G401 (cell line): ENCODE measurements around the gene OR6C2. TPM values are rescaled to one million over a fixed set of nuclear protein-coding genes. Genes with fewer than 3 reads are reported as not detected.
"Not testable (repeated sequence)": the region's sequence is repeated elsewhere in the genome, so short reads cannot be mapped to it uniquely, and the experiment has no call there.

Experiments used
- DNase-seq: peaks from one replicate; pipeline ENCODE4 v3.0.0-alpha.2; 2015; ENCODE audit warnings: low spot score
- in situ Hi-C: cut with HindIII; loops from 2 replicates; pipeline ENCODE4 v1.10.0; 2016; ENCODE audit warnings: low sequenced_read_pairs, mixed read lengths
- total RNA-seq: library from RNA; depleted of rRNA; stranded (reverse); fragments of >200 nt; shearing (Covaris generic); gene quantifications from 2 replicates; pipeline ENCODE4 v1.2.3, GENCODE V29; 2014; rRNA removed

Gene OR6C2
- total RNA-seq, 1 experiment from 2014 or later: not detected

DNA sequence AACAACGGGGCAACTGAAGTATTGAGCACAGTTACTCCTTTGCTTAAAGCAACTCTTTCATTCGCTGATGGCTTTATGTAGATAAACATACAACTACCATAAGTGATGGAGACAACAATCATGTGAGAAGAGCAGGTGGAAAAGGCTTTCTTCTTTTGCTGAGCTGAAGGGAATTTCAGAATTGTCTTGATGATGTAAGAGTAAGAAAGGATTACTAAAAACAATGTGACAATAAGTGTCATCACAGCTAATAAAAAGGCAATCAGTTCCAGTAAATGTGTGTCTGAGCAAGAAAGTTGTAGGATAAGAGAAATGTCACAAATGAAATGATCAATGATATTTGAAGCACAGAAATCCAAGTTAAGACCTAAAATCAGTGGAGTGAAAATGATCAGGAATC lies 25.4 kb downstream of the OR6C2 start:
- no peak for DNase-seq
- in situ Hi-C loops: no loop called here

DNA sequence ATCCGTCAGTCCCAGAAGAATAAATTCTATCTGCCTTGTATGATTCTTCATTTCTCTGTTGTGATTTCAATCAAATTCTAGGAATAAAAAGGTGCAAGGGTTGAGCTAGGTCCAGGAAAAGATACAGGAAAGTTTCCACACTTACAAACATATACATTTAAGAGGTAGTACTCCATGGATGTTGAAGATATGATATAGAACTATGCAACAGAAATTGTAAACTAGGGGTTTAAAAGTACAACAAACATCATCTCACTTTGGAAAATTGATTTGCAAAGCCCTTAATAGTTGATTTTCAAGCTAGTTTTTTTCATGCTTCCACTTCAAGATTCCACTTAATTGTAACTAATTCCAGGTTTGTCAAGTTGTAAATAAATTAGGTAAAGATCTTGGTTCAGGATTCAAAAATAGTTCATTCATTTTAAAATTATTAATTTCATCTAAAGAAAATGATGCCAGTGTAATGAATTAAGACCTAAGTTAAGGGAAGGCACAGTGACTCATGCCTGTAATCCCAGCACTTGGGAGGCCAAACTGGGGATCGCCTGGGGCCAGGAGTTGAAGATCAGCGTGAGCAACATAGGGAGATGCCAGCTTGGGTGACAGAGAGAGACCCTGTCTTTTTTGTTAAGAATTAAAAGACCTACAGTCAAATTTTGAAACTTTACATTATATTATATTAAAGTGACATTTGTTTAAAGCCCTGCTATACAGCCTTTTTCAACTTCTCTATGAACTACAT lies 26.4 kb downstream of the OR6C2 start, which contains the start of gene OR6C70:
Gene OR6C70, minus strand, starts transcription at position 51 of the 742 bp plus-strand sequence. Its CDS starts 0 bp downstream, at position 51.
- in situ Hi-C loops: no loop called here
- DNase-seq: no peak

DNA sequence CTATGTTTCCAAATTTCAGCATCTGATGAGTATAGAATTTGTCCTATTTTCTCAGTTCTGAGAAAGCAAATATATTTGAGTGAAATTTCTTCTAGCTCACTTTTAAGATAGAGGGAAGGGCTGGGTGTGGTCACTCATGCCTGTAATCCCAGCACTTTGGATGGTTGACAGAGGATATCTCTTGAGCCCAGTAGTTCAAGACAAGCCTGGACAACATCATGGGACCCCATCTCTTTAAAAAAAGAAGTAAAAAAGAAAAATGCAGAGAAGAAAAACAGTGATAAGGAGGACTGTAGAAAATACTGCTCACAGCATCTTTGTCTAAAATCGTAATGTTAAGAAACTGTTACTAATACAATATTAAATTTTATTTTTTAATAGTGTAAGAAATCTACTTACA lies 28.4 kb downstream of the OR6C2 start:
- in situ Hi-C loops: no loop called here

DNA sequence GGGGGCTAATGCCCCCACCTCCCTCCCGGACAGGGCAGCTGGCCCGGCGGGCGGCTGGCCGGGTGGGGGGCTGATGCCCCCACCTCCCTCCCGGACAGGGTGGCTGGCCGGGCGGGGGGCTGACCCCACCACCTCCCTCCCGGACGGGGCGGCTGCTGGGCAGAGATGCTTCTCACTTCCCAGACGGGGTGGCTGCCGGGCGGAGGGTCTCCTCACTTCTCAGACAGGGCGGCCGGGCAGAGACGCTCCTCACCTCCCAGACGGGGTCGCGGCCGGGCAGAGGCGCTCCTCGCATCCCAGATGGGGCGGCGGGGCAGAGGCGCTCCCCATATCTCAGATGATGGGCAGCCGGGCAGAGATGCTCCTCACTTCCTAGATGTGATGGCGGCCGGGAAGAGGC lies 35.3 kb downstream of the OR6C2 start:
- in situ Hi-C loops, DNase-seq: not testable (repeated sequence)

More for the DNA sequence above, 28.4 kb downstream of the OR6C2 start:
- no peak for DNase-seq

DNA sequence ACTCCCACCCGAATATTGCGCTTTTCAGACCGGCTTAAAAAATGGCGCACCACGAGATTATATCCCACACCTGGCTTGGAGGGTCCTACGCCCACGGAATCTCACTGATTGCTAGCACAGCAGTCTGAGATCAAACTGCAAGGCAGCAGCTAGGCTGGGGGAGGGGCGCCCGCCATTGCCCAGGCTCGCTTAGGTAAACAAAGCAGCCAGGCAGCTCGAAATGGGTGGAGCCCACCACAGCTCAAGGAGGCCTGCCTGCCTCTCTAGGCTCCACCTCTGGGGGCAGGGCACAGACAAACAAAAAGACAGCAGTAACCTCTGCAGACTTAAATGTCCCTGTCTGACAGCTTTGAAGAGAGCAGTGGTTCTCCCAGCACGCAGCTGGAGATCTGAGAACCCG lies 40.4 kb downstream of the OR6C2 start:
- DNase-seq, in situ Hi-C loops: not testable (repeated sequence)

DNA sequence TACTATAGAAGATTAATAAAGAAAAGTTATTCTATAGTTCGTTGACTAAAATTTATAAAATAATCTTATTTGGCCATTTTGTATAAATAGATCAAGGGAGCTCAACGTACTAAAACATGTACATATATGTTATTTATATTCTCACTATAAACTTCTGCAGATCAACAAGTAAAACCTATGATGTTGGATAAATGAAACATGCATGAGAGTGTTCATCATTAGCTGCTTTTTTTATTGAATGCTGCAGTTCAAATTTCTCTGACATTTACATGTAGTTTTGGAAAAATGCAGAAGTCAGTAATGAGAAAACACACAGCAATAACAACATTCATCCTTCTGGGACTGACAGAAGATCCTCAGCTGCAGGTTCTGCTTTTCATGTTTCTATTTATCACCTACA lies 48.2 kb downstream of the OR6C2 start, which contains the start of gene OR6C68:
Gene OR6C68, plus strand, starts transcription at position 301 of the 400 bp plus-strand sequence. Its CDS starts 0 bp downstream, at position 301.
- in situ Hi-C loops: no loop called here
- no peak for DNase-seq

DNA sequence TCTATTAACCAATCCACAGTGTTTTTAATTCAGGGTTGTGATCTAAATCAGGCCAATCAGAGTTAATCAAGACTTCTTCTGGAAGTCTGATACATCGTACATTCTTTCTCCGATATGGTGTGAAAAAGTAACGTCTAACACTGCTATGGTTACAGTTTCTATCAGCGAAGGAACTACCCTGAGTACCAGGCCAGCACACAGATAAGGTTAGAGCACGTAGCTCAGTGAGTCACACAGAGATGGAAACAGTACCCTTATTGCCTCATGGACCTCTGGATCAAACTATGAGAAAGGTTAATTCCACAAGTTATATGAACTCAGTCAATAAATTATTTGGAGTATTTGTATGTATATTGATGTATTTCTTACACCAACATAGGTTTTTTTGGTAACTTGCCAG lies 51.6 kb downstream of the OR6C2 start:
- in situ Hi-C loops: no loop called here
- no peak for DNase-seq

DNA sequence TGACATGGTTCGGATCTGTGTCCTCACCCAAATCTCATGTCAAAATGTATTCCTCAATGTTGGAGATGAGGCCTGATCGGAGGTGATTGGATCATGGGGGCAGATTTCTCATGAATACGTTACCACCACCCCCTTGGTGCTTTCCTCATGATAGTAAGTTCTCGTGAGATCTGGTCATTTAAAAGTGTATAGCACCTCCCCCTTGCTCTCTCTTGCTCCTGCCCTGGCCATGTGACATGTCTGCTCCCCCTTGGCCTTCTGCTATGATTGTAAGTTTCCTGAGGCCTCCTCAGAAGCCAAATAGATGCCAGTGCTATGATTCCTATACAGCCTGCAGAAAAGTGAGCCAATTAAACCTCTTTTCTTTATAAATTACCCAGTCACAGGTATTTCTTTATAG lies 55.4 kb downstream of the OR6C2 start:
- DNase-seq: no peak
- in situ Hi-C loops: no loop called here

DNA sequence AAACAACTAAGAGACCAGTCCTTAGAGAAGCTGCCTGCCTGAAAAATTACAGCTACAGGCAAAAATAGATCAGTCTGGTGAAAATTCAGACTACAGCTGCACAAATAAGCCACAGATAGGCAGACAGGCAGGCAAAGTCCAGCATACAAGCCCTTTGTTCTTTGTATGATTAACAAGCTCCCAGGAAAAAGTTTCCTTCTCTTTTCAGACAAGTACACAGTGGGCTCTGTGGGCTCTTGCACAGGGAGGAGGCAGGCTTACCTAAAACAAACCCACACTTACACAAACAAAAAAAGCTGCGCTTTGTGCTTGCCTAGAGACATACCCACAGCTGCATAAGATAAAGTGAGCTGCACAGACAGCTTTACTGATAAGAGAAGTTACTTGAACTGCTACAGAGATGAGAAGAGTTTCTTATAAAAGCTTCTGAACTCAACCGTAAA lies 56.0 kb downstream of the OR6C2 start:
- in situ Hi-C loops: no loop called here
- DNase-seq: no peak

DNA sequence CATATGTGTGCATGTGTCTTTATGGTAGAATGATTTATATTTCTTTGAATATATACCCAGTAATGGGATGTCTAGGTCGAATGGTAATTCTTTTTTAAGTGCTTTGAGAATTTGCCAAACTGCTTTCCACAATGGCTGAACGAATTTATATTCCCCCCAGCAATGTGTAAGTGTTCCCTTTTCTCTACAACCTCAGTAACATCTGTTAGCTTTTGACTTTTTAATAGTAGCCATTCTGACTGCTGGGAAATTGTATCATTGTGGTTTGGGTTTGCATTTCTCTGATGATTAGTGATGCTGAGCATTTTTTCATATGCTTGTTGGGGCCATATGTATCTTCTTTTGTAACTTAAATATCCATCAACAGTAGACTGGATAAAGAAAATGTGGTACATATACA lies 57.7 kb downstream of the OR6C2 start:
- DNase-seq: no peak
- in situ Hi-C loops: no loop called here

Other genes with a start within 250 kb of the OR6C2 start
- gene OR10A7, start 223.1 kb upstream of the OR6C2 start, total RNA-seq: not detected in 2 replicates
- gene OR6C74, start 199.5 kb upstream of the OR6C2 start, total RNA-seq: not detected in 2 replicates
- not detected in 2 replicates for gene OR6C6, start 147.5 kb upstream of the OR6C2 start, total RNA-seq
- not detected in 2 replicates for gene OR6C1, start 129.7 kb upstream of the OR6C2 start, total RNA-seq
- gene OR6C3, start 113.3 kb upstream of the OR6C2 start, total RNA-seq: not detected in 2 replicates
- not detected in 2 replicates for gene OR6C75, start 81.1 kb upstream of the OR6C2 start, total RNA-seq
- gene OR6C65, start 43.5 kb upstream of the OR6C2 start, total RNA-seq: not detected in 2 replicates
- gene OR6C76, start 17.8 kb upstream of the OR6C2 start, total RNA-seq: not detected in 2 replicates
- gene OR6C70, start 26.1 kb downstream of the OR6C2 start, total RNA-seq: not detected in 2 replicates
- gene OR6C68, start 48.3 kb downstream of the OR6C2 start, total RNA-seq: not detected in 2 replicates
- gene OR6C4, start 105.5 kb downstream of the OR6C2 start, total RNA-seq: not detected in 2 replicates
- not detected in 2 replicates for gene OR2AP1, start 128.4 kb downstream of the OR6C2 start, total RNA-seq
- gene OR10P1, start 192.8 kb downstream of the OR6C2 start, total RNA-seq: not detected in 2 replicates